GM13977 (cell line): Measurements from ENCODE around the gene NDUFB7.

ENCODE experiments used
- DNase-seq: peaks from one replicate; pipeline ENCODE4 v3.0.0; 2012; ENCODE audit warnings: low spot score
- in situ Hi-C: fragments of 300-500 bp; cut with MboI; formaldehyde crosslinking; loops from one replicate; pipeline ENCODE4 v1.12.0; 2022; ENCODE audit warnings: low sequenced_read_pairs, low pct_unique_long_range_greater_than_20kb, mixed read lengths, inconsistent platforms; ENCODE audit not compliant: unreplicated experiment
- TF ChIP-seq, protein P1 (sequence below): IDR thresholded peaks from 2 replicates; pipeline ENCODE4 v1.5.1; 2012; ENCODE audit warnings: mild to moderate bottlenecking, control low read depth; ENCODE audit not compliant: insufficient read depth; ENCODE audit errors: extremely low read depth, missing control alignments

Gene NDUFB7

DNA sequence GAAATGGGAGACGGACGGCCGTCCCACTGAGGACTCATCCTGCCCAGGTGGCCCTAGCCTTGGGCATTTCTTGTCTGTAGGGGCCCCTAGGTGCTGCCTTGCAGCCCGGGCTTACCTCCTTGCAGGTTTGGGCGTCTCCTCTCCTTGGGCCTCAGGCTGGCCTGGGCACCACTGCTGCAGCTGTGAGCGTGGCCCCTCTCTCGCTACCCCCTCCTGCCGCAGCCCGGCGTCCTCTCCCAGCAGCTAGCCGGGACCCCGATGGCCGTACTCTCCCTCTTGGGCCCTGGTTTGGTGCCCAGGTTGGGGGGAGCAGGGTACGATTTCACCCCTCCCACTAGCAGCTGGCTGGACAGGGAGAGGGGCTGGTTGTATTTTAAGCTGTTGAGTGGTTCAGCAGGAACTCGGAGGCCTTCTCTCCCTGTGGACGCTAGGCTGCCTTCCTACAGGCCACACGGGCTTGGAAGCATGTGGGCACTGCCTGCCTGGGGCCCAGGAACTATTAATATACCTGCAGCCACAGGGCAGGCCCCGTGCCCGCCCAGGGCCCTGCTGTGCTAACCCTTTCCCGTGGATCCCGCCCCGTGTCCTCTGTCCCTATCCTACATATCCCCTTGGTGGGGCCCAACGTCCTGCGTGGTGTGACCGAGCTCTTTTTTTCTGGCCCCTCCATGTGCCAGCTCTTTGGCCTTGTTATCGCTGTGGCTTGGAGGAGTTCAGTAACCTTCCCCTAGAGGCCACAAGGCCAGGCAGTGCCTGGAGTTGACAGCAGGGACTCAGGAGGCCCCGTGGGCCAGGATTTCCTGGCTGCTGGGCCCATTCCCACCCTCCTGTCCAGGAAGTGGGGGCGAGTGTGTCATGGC is 11.7 kb downstream of the NDUFB7 start:
- in situ Hi-C loops, result no loop called here
- no peak for DNase-seq
- TF ChIP-seq, protein P1, sequence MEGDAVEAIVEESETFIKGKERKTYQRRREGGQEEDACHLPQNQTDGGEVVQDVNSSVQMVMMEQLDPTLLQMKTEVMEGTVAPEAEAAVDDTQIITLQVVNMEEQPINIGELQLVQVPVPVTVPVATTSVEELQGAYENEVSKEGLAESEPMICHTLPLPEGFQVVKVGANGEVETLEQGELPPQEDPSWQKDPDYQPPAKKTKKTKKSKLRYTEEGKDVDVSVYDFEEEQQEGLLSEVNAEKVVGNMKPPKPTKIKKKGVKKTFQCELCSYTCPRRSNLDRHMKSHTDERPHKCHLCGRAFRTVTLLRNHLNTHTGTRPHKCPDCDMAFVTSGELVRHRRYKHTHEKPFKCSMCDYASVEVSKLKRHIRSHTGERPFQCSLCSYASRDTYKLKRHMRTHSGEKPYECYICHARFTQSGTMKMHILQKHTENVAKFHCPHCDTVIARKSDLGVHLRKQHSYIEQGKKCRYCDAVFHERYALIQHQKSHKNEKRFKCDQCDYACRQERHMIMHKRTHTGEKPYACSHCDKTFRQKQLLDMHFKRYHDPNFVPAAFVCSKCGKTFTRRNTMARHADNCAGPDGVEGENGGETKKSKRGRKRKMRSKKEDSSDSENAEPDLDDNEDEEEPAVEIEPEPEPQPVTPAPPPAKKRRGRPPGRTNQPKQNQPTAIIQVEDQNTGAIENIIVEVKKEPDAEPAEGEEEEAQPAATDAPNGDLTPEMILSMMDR, result no peak

DNA sequence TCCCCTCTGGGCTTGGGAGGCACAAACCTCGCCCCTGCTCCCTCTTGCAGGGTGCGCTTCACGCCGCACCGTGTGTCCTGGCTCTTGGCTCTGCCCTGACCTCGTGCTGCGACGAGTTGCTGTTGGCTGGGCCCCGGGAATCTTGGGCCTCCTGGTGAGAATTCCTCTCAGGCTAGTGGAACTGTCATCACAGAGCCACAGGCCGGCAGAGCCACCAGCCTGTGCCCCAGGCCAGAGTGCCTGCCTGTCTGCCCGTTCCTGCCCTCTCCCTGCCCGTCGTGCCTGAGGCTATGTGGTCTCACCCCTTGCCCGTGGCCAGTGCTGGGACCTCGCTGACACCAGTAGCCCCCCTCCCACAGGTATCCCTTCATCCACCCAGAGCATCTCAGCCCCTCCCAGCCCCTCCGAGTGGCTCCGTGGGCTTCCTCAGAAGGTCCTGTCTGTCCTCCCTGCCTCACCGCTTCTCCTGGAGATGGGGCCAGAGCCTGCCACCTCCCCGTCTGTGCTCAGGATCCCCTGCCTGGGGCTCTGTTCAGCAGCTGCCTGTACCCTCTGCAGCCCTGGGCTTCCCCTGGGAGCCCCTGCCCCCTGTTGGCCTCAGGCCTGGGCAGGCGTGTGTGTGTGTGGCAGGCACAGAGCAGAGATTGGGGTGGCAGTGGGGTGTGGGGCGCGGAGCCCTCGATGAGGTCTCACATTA is 13.3 kb downstream of the NDUFB7 start:
- in situ Hi-C loops, result no loop called here
- DNase-seq, result no peak
- TF ChIP-seq, protein P1, result no peak

DNA sequence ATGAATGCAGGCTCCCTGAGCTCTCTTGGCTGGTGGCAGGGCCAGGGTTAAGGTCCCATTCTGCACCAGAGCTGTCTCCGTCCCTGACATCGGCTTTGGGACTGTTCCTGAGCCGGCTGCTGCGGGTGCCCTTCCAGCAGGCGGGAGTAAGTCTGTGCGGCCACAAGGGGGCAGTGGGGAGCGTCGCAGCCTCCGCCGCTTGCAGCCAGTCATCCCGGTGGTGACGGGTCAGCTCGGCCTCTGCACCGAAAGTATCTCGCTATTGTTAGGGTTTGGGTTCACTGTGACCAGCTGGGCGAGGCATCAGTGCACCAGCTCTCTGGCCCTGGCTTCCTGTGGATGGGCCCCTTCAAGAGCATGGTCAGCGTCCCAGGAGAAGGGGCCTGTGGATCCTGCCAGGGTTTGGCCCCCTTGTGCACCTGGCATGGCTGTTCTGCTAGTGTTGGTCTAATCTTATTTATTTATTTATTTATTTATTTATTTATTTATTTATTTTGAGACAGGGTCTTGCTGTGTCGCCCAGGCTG is 15.1 kb downstream of the NDUFB7 start:
- DNase-seq, result peak; percentile 93
- TF ChIP-seq, protein P1, result peak; percentile 96
- in situ Hi-C loops, result no loop called here

DNA sequence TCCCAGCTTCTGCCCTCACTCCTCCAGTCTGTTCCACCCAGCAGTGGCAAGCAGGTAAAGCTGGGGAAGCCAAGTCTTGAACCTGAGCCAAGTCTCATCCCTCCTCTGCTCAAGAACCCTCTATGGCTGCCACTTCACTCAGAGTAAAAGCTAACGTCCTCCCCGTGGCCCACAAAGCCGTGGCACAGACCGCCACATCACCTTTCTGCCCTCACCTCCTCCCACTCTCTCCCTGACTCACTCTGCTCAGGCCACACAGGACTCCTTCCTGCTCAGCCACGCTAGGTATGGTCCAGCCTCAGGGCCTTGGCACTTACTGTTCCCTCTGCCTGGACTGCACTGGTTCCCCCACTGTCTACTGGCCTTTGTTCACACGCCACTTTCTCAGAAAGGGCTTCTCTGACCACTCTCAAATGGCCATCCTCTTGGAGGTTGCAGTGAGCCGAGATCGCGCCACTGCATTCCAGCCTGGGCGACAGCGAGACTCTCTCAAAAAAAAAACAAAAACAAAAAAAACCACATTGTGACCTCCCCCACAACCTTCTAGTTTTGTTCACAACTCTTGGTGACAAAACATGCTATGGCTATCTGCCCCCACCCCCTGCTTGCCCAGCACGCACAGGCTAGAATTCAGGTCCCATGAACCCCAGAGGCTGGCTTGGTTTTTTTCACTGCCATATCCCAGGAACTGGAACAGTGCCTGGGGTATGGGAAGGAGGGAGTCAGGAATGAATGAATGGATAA is 15.8 kb downstream of the NDUFB7 start:
- TF ChIP-seq, protein P1, result no peak
- DNase-seq, result no peak
- in situ Hi-C loops, result no loop called here

DNA sequence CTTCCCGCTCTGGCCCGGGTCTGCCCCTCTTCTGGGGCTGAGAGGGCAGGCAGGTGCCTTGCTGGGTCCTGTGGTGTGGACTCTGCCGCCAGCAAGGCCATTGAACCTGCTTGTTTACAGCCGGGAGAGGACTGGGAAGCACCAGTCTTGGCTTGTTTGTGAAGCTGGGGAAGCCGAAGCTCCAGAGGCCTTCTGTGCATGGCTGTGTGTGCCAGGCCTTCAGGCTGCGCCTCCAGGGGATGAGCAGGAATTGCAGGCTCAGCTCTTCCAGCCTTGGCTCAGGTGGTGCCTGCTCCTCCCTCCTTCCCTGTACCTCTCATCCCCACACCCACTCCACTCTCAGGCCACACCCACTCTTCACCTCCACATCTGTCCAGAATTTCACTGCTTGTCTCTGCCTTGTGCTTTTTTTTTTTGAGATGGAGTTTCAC is 17.5 kb downstream of the NDUFB7 start:
- TF ChIP-seq, protein P1, result no peak
- no peak for DNase-seq
- in situ Hi-C loops, result no loop called here

DNA sequence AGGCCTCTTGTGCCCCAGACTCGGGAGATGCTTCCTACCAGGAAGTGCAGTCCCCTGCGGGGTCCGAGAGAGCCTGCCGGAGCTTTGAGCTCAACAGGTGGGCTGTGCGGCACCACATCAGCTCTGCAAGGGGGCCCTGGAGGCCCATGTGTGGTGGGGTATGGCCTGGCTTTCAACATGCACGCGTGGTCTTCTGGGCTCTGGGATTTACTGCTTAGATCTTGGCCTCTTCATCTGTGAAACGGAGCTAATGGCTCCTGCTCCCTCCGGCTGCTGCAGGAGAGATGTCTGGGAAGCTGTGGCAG is 18.0 kb downstream of the NDUFB7 start:
- TF ChIP-seq, protein P1, result no peak
- in situ Hi-C loops, result no loop called here
- DNase-seq, result no peak
